Nephron progenitor cell (in vitro differentiated cells): Measurements from ENCODE around the gene FAM200B.

ENCODE experiments used
- DNase-seq: peaks from one replicate; pipeline ENCODE4 v3.0.0; 2021
- H3K27ac Mint-ChIP-seq: 2 replicates; pipeline ENCODE4 v1.8.0; 2021; ENCODE audit warnings: mild to moderate bottlenecking, moderate library complexity, mixed read lengths
- H3K27me3 Mint-ChIP-seq: 2 replicates; pipeline ENCODE4 v1.8.0; 2021; ENCODE audit warnings: mild to moderate bottlenecking, low read depth, mixed read lengths; ENCODE audit not compliant: poor library complexity
- H3K36me3 Mint-ChIP-seq: 2 replicates; pipeline ENCODE4 v1.8.0; 2021; ENCODE audit warnings: low read depth, mixed read lengths
- H3K4me1 Mint-ChIP-seq: 2 replicates; pipeline ENCODE4 v1.8.0; 2021; ENCODE audit warnings: mixed read lengths
- H3K4me3 Mint-ChIP-seq: 2 replicates; pipeline ENCODE4 v1.8.0; 2021; ENCODE audit warnings: mild to moderate bottlenecking, moderate library complexity, mixed read lengths
- H3K9me3 Mint-ChIP-seq: 2 replicates; pipeline ENCODE4 v1.8.0; 2021; ENCODE audit warnings: mild to moderate bottlenecking, moderate library complexity, mixed read lengths
- TF ChIP-seq, protein P1 (sequence below): fragments of 200-600 bp; sonication (generic); IDR thresholded peaks from 2 replicates; pipeline ENCODE4 v1.5.0; 2021; ENCODE audit warnings: antibody characterized with exemption

The FAM200B gene

DNA sequence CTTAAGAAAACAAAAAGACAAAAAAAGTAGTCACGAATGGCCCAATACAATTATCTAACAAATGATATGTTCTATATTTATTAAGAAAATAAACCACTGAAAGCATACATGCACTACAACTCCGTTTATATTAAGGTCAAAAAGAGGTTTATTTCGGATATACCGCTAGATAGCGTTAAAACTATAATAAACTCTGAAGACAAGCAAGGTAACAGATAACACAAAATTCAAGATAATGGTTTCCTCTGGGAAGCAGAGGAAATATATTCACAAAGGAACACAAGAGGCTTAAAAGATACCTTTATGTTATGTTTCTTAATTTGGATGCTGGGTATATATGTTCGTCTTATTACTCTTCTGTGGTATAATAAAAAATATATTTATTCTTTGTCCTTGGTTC, 4.7 kb upstream of the FAM200B start:
- no peak overlapping the region for H3K4me3 Mint-ChIP-seq
- H3K27me3 Mint-ChIP-seq, result no peaks in the 10 kb centered on the region
- TF ChIP-seq, protein P1, sequence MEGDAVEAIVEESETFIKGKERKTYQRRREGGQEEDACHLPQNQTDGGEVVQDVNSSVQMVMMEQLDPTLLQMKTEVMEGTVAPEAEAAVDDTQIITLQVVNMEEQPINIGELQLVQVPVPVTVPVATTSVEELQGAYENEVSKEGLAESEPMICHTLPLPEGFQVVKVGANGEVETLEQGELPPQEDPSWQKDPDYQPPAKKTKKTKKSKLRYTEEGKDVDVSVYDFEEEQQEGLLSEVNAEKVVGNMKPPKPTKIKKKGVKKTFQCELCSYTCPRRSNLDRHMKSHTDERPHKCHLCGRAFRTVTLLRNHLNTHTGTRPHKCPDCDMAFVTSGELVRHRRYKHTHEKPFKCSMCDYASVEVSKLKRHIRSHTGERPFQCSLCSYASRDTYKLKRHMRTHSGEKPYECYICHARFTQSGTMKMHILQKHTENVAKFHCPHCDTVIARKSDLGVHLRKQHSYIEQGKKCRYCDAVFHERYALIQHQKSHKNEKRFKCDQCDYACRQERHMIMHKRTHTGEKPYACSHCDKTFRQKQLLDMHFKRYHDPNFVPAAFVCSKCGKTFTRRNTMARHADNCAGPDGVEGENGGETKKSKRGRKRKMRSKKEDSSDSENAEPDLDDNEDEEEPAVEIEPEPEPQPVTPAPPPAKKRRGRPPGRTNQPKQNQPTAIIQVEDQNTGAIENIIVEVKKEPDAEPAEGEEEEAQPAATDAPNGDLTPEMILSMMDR, result no peak
- peaks cover 19% of the 10 kb centered on the region for H3K4me1 Mint-ChIP-seq
- H3K27ac Mint-ChIP-seq, result no peak overlapping the region
- H3K9me3 Mint-ChIP-seq, result peaks cover 11% of the 10 kb centered on the region
- H3K36me3 Mint-ChIP-seq, result peaks cover 54% of the 10 kb centered on the region
- DNase-seq, result no peak

DNA sequence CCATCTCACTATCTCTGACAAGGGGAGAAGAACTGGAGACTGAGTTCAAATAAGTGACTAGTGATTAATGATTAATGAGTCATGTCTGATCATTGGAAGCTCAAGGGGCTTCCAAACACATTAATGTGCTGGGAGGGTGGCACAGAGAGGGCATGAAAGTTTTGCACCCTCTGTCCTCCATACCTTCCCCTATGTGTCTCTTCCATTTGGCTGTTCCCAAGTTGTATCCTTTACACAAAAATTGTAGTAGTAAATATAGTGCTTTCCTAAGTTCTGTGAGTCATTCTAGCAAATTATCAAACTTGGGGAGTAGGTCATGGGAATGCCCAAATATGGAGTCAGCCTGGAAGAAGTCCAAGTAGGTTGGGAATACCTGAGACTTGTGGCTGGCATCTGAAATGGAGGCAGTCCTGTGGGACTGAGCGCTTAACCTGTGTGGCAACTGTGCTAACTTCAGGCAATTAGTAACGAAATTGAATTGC, 4.1 kb upstream of the FAM200B start:
- no peak overlapping the region for H3K27ac Mint-ChIP-seq
- peaks cover 21% of the 10 kb centered on the region for H3K4me1 Mint-ChIP-seq
- TF ChIP-seq, protein P1, result no peak
- H3K27me3 Mint-ChIP-seq, result no peaks in the 10 kb centered on the region
- peaks cover 11% of the 10 kb centered on the region for H3K9me3 Mint-ChIP-seq
- H3K4me3 Mint-ChIP-seq, result peak overlapping the region; percentile 34
- H3K36me3 Mint-ChIP-seq, result peaks cover 50% of the 10 kb centered on the region
- DNase-seq, result no peak

DNA sequence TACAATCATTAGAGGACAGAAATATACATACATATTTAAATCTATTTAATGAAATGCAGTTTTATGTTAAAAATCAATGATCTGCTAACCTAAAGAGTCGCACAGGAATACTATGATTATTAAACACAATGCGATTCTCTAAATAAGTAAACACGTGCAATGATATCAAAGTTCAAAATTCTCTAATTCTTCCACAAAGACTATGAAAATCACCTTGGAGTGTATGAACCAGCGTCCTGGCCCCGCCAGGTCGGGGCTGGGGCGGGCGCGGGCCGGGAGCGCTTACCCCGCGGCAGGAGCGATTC, 608 bp upstream of the FAM200B start:
- peak overlapping the region; percentile 100 for H3K27ac Mint-ChIP-seq
- DNase-seq, result no peak
- peaks cover 43% of the 10 kb centered on the region for H3K36me3 Mint-ChIP-seq
- no peaks in the 10 kb centered on the region for H3K27me3 Mint-ChIP-seq
- H3K9me3 Mint-ChIP-seq, result peaks cover 11% of the 10 kb centered on the region
- peaks cover 42% of the 10 kb centered on the region for H3K4me1 Mint-ChIP-seq
- peak overlapping the region; percentile 97 for H3K4me3 Mint-ChIP-seq
- TF ChIP-seq, protein P1, result no peak

DNA sequence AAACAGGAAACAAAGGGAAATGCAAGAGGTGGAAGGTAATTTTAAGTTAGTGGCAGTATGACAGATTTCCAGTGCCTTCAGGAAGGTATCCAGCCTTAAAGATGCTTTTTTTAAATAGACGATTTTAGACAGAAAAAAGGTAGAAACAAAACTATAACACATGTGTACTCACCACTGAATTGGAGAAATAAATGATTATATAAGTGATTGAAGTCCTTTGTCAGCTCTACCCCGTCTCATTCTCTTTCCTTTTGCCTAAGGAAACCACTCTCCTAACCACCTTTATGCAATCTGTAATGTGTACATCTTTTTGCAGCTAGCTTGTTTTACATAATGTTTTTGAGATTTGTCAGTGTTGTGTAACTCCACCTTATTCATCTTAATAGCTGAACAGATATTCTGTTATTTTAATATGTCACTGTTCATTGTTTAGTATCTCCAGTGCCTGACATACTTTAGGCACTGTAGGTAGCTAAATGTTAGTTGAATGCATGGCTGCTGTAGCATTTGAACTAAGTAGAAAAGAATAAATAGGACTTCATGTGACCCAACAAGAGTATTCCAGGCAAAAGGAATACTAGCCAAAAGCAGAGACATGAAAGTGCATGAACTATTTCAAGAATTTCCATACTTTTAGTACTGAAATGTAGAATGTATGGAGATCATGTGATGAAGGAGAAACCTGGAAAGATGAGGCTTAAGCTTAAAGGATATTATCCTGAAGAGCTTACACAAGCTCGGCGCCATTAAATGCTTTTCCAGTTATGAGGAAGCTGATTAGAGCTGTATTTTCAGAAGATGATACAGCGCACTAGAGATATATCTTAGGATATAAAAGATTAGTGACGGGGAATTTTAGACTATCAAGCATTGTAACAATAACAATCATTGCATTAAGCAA, 865 bp downstream of the FAM200B start:
- H3K4me3 Mint-ChIP-seq, result peak overlapping the region; percentile 97
- no peaks in the 10 kb centered on the region for H3K27me3 Mint-ChIP-seq
- H3K9me3 Mint-ChIP-seq, result peaks cover 8% of the 10 kb centered on the region
- H3K4me1 Mint-ChIP-seq, result peaks cover 42% of the 10 kb centered on the region
- no peak for DNase-seq
- H3K36me3 Mint-ChIP-seq, result peaks cover 45% of the 10 kb centered on the region
- H3K27ac Mint-ChIP-seq, result peak overlapping the region; percentile 100
- TF ChIP-seq, protein P1, result no peak

DNA sequence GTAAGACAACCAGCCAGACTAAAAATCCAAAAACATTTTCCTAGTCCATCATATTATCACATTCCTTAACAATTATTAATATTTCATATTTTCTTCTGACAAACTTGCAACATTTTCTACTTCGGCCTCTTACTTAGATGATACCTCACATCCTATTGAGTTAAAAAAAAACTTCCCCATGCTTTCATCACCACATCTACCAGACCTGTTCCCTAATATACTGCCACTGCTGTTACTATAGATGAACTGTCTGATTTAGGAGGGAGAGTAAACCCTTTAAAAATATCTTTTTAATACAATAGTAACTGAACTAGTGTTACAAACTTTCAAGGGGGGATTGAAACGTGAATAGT, 1.5 kb downstream of the FAM200B start:
- no peak for DNase-seq
- Mint-ChIP-seq H3K27me3 (no peaks in the 10 kb centered on the region), H3K4me3 (peak overlapping the region; percentile 97), H3K4me1 (peaks cover 39% of the 10 kb centered on the region), H3K9me3 (peaks cover 8% of the 10 kb centered on the region), H3K36me3 (peaks cover 46% of the 10 kb centered on the region), H3K27ac (peak overlapping the region; percentile 100)
- TF ChIP-seq, protein P1, result no peak

DNA sequence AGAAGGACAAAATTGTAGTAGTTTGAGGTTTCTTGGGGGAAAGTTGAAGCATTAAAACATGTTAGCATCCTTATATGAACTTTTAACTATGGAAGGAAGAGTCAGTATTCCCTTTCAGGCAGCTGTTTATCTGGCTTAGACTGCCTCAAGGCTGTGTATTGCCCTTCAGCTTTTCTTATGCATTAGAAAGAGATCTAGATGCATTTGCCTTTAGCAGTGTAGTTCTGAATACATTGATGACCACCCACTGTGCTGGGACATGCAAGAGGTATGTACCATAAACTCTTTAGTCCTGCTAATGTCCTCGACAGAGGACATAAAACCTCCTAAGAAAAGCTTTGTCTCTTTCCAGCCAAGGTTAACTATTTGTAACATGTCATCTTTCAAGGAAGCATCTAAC, 2.9 kb downstream of the FAM200B start:
- H3K27ac Mint-ChIP-seq, result no peak overlapping the region
- peaks cover 7% of the 10 kb centered on the region for H3K9me3 Mint-ChIP-seq
- H3K4me1 Mint-ChIP-seq, result peaks cover 32% of the 10 kb centered on the region
- TF ChIP-seq, protein P1, result no peak
- no peaks in the 10 kb centered on the region for H3K27me3 Mint-ChIP-seq
- DNase-seq, result no peak
- peaks cover 53% of the 10 kb centered on the region for H3K36me3 Mint-ChIP-seq
- H3K4me3 Mint-ChIP-seq, result peak overlapping the region; percentile 35
